HL-60 (cell line): ENCODE measurements around the gene TBCD.

ENCODE experiments used
- DNase-seq, 2 experiments: peaks; one replicate each; pipeline ENCODE4 v3.0.0-alpha.2; 2010 to 2020; ENCODE audit warnings: low read depth in 1 of 2, low spot score in 1 of 2
- H3K27ac ChIP-seq: fragments of 250-450 bp; sonication (Bioruptor Pico); replicated peaks from 2 replicates; pipeline ENCODE4 v1.5.1; 2020; ENCODE audit warnings: mild to moderate bottlenecking, moderate library complexity
- H3K27me3 ChIP-seq: fragments of 250-450 bp; sonication (Bioruptor Pico); 2 replicates; pipeline ENCODE4 v1.5.1; 2021; ENCODE audit warnings: mild to moderate bottlenecking, moderate library complexity; ENCODE audit not compliant: insufficient read depth, poor library complexity, severe bottlenecking
- H3K4me3 ChIP-seq: replicated peaks from 2 replicates; pipeline ENCODE4 v1.5.1; 2011; ENCODE audit warnings: mild to moderate bottlenecking, control low read depth, low read length; ENCODE audit not compliant: insufficient read depth
- GABPA ChIP-seq: IDR thresholded peaks from 2 replicates; pipeline ENCODE4 v1.6.1; 2012; ENCODE audit warnings: low read depth
- POLR2AphosphoS5 ChIP-seq: IDR thresholded peaks from 2 replicates; pipeline ENCODE4 v1.6.1; 2012; ENCODE audit warnings: low read depth
- SPI1 ChIP-seq: IDR thresholded peaks from 2 replicates; pipeline ENCODE4 v1.6.1; 2012; ENCODE audit warnings: low read depth, mild to moderate bottlenecking, borderline replicate concordance
- TF ChIP-seq, protein P1 (sequence below): IDR thresholded peaks from 2 replicates; pipeline ENCODE4 v1.6.1; 2012; ENCODE audit warnings: low read depth; ENCODE audit not compliant: insufficient replicate concordance
- TF ChIP-seq, protein P2 (sequence below): IDR thresholded peaks from one replicate; pipeline ENCODE4 v1.5.1; 2011; ENCODE audit warnings: low read length, control low read depth, inconsistent platforms; ENCODE audit not compliant: insufficient read depth

TBCD gene

DNA sequence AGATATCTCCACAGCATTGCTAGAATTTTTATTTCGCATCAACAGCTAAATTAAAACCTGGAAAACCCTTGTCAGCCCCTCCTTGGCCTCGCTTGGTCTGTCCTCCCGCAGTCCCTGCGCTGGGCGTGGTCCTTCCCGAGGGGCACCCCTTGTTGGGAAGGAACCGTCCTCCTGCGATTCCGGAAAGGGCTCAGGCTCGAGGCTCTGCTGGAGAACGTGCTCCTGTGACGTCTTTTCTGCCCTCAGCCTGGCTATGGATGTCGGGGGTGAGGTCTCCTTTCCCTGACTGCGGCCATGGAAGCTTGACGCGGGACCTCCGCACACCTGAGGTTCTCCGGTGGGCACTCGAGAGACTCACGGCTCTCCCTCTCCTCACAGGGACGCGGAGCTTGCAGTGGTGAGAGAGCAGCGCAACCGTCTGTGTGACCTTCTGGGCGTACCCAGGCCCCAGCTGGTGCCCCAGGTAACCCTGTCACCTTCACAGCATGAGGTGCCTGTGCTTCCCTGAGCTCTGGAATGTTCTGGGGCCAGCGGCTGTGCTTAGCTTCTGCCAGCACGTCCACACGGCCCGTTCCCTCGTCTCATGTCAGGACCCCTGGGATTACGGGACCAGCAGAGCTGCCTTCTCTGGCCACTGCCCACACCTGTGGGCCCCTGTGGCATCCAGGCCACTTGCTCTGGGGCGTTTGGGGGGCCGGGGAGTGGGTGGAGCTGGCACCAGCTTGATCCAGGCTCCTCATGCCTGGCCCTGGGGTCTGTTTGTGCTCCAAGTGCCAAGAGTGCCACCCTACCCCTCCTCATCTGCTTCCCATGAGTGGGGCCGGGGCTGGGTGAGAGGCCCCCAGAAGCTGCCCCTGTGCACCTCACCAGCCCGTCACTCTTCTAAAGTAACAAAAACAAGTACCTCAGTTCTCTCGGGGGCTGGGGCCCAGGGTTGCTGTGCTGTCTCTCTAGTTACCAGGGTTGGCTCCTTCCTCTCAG, 189.4 kb downstream of the TBCD start:
- TF ChIP-seq, protein P1, sequence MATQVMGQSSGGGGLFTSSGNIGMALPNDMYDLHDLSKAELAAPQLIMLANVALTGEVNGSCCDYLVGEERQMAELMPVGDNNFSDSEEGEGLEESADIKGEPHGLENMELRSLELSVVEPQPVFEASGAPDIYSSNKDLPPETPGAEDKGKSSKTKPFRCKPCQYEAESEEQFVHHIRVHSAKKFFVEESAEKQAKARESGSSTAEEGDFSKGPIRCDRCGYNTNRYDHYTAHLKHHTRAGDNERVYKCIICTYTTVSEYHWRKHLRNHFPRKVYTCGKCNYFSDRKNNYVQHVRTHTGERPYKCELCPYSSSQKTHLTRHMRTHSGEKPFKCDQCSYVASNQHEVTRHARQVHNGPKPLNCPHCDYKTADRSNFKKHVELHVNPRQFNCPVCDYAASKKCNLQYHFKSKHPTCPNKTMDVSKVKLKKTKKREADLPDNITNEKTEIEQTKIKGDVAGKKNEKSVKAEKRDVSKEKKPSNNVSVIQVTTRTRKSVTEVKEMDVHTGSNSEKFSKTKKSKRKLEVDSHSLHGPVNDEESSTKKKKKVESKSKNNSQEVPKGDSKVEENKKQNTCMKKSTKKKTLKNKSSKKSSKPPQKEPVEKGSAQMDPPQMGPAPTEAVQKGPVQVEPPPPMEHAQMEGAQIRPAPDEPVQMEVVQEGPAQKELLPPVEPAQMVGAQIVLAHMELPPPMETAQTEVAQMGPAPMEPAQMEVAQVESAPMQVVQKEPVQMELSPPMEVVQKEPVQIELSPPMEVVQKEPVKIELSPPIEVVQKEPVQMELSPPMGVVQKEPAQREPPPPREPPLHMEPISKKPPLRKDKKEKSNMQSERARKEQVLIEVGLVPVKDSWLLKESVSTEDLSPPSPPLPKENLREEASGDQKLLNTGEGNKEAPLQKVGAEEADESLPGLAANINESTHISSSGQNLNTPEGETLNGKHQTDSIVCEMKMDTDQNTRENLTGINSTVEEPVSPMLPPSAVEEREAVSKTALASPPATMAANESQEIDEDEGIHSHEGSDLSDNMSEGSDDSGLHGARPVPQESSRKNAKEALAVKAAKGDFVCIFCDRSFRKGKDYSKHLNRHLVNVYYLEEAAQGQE: no peak
- TF ChIP-seq POLR2AphosphoS5: peak; percentile 26; the same call in 1 of the 2 replicates
- TF ChIP-seq SPI1: no peak
- Histone ChIP-seq H3K27ac (no peak overlapping the region), H3K4me3 (no peak overlapping the region), H3K27me3 (no peaks in the 10 kb centered on the region)
- no peak for DNase-seq

DNA sequence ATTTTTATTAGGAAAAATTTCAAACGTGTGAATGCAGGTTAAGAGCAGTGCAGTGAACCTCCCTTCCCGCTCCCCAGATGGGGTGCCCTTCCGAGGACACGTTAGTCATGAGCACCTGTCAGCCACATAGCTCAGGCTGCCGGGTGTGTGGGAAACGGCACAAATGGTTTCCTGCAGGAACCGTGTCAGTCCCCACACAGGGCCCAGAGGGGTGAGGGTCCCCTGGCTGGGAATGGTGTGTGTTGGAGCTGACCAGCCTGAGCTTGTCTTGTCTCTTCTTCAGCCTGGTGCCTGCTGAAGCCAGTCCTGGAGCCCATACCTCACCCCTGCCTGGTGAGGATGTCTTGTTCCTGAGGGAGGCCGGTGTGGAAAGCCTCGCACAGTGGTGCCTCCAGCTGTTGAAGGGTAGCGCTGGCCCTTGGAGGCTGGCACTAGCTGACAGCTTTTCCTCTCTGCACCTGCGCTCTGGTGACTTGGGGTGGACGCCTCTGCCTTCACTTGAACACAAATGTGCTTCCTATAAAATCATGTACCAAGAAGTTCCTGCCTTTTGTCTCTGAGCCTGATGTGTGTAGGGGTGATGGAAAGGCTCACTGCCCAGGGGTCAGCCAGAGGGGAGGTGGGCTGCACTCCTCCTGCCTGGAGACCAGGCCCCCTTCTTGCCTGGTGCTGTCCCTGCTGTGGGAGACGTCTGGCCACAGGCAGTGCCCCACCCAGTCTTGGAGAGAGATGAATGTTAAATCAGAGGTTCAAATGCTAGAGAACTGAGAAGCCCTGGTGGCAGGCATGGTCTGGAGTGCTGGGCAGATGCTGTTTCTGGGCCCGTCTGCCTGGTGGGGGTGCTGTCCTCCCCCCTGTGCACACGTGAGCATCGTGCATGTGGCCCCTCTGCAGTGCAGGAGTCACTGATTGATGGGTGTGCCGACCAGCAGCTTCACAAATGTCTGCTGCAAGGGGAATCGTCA, 190.6 kb downstream of the TBCD start:
- no peak for DNase-seq

DNA sequence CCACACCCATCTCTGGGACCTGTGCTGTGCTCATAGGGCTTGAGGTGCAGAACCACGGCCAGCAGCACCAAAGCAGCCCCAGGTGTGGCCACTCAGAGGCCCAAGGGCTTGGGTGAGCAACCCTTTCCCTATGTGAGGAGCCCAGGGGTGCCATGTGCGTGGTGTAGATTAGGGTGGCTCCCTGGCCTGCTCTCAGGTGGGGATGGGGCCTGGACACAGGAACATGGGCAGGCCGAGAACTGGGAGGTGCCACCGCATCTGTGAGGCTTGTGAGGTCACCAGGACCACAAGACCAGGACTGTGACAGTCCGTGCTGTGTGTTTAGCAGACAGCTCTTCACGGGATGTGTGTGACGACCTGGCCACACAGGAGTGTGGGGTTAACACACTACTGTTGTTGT, 191.5 kb downstream of the TBCD start:
- DNase-seq: no peak
- no peak overlapping the region for H3K27ac ChIP-seq
- no peak overlapping the region for H3K4me3 ChIP-seq
- no peaks in the 10 kb centered on the region for H3K27me3 ChIP-seq
- TF ChIP-seq GABPA (no peak), SPI1 (no peak), POLR2AphosphoS5 (no peak)
- TF ChIP-seq, protein P1: no peak
- TF ChIP-seq, protein P2, sequence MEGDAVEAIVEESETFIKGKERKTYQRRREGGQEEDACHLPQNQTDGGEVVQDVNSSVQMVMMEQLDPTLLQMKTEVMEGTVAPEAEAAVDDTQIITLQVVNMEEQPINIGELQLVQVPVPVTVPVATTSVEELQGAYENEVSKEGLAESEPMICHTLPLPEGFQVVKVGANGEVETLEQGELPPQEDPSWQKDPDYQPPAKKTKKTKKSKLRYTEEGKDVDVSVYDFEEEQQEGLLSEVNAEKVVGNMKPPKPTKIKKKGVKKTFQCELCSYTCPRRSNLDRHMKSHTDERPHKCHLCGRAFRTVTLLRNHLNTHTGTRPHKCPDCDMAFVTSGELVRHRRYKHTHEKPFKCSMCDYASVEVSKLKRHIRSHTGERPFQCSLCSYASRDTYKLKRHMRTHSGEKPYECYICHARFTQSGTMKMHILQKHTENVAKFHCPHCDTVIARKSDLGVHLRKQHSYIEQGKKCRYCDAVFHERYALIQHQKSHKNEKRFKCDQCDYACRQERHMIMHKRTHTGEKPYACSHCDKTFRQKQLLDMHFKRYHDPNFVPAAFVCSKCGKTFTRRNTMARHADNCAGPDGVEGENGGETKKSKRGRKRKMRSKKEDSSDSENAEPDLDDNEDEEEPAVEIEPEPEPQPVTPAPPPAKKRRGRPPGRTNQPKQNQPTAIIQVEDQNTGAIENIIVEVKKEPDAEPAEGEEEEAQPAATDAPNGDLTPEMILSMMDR: no peak

More for the DNA sequence above, 190.6 kb downstream of the TBCD start:
- TF ChIP-seq GABPA: no peak
- TF ChIP-seq, protein P1: no peak
- TF ChIP-seq, protein P2: no peak
- TF ChIP-seq POLR2AphosphoS5: no peak; the same call in none of the 2 replicates
- TF ChIP-seq SPI1: no peak
- H3K27me3 ChIP-seq: no peaks in the 10 kb centered on the region
- H3K27ac ChIP-seq: no peak overlapping the region
- no peak overlapping the region for H3K4me3 ChIP-seq
